Gastroesophageal sphincter (tissue), 3 donors: Measurements from ENCODE around the gene SHBG.

Experiments used
- CTCF ChIP-seq, 4 experiments: fragments of 200-600 bp in 2 of 4; fragments of 450-650 bp in 2 of 4; sonication (generic) in 1 of 4; IDR thresholded peaks; one replicate each; pipeline ENCODE4 v1.5.1; 2017 to 2019; ENCODE audit warnings: antibody characterized with exemption in 4 of 4, mild to moderate bottlenecking in 2 of 4, moderate library complexity in 2 of 4
- EP300 ChIP-seq: sonication (generic); formaldehyde crosslinking; IDR thresholded peaks from one replicate; pipeline ENCODE4 v1.6.1; 2017; ENCODE audit warnings: antibody characterized with exemption, mild to moderate bottlenecking

DNA sequence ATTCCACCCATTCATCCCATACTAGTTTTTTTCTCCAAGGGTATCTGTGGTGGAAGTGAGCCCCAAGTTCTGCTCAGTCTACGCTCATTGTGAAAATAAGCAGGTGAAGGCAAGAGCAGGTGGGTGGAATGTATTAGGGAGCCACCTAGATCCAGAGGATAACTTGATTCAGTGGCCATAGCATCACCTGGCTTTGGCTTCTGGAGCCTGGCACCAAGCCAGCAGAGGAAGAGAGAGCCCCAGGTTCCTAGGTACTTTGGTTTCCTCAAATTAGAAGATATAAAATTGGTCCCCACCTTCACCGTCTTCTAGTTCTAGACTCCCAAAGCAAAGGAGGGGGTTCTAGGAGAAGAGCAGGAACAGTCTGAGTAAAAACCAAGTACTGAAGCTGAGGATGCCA is 19.3 kb upstream of the SHBG start:
- no peak for TF ChIP-seq CTCF (IDR thresholded peaks at IDR 0.05)
- no peak for TF ChIP-seq EP300
